ENCODE measurements around the gene BLTP3A. TPM values are rescaled to one million over a fixed set of nuclear protein-coding genes. Genes with fewer than 3 reads are reported as not detected.

Gene BLTP3A
- total RNA-seq, 2 donors from 2014 or later = 10.1 to 12.9 TPM

GRCh38 chr6:34834789-34835518 is 43.1 kb downstream of the BLTP3A start:
- Histone ChIP-seq H3K4me3 (no peak overlapping the region), H3K4me1 (no peaks in the 10 kb centered on the region), H3K9me3 (no peaks in the 10 kb centered on the region), H3K36me3 (replicated peaks in 1 of 2; ENCODE audit: insufficient read depth in 1 of 2, low read depth in 2 of 2) (peaks cover 0 to 14% of the 10 kb centered on the region in 2 donors), H3K27ac (no peak overlapping the region), H3K27me3 (no peaks in the 10 kb centered on the region)
- intact Hi-C loops (cut with DNase I) = no loop called here
- no peak for DNase-seq
- 82 to 94% methylated on average over 4 of the region's 4 CpGs for WGBS, 2 donors
- ATAC-seq = no peak
- TF ChIP-seq CTCF (IDR thresholded peaks at IDR 0.05) = no peak
- no peak for TF ChIP-seq POLR2A (IDR thresholded peaks at IDR 0.05)

DNA sequence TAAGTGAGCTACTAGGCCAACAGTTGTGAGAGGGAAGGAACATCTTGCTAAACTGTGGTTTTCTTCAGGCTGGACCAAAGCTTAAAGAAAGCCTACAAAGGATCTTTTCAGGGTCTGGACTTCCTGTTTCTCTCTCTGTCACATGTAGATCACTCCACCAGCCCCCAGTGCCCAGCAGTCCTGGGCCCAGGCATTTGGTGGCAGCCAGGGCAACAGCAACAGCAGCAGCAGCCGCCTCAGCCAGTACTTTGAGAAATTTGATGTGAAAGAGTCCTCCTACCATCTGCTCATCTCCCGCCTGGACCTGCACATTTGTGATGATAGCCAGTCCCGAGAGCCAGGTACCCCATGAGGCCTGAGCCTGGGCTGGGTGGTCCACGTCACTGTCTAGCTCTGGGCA is 44.1 kb downstream of the BLTP3A start:
- DNase-seq (peak in 1 of 4 donors; percentile 9), ATAC-seq (no peak)
- Histone ChIP-seq H3K4me3 (no peak overlapping the region), H3K27me3 (no peaks in the 10 kb centered on the region), H3K27ac (no peak overlapping the region), H3K36me3 (replicated peaks in 1 of 2; ENCODE audit: insufficient read depth in 1 of 2, low read depth in 2 of 2) (peaks cover 0 to 14% of the 10 kb centered on the region in 2 donors), H3K9me3 (no peaks in the 10 kb centered on the region), H3K4me1 (no peaks in the 10 kb centered on the region)
- intact Hi-C loops (cut with DNase I) = no loop called here
- WGBS, 2 donors = 98% methylated on average over 4 of the region's 4 CpGs; no CpG with 5 or more reads in 1 of the 2 donors
- no peak for TF ChIP-seq POLR2A (IDR thresholded peaks at IDR 0.05)
- no peak for TF ChIP-seq CTCF (IDR thresholded peaks at IDR 0.05)

DNA sequence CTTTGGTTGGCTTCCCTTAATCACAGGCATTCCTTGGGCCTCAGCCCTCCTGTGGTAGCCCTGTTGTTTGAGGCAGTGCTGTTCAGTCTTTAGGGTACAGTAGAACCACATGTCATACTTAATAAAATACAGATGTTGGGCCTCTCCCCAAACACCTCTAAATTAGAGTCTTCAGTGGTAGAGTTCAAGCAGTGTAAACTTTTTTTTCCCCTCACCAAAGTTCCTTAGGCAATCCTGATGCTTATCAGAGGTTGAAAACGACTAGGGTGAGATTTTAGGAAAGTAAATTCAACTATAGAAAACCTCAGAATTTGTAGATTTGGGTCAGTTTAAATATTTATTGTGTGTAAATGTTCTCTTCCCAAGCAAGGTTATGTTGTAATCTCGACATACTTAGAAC is 44.6 kb downstream of the BLTP3A start:
- Histone ChIP-seq H3K36me3 (replicated peaks in 1 of 2; ENCODE audit: insufficient read depth in 1 of 2, low read depth in 2 of 2) (peaks cover 0 to 14% of the 10 kb centered on the region in 2 donors), H3K27ac (no peak overlapping the region)
- 65 to 74% methylated on average over 2 of the region's 2 CpGs for WGBS, 2 donors

DNA sequence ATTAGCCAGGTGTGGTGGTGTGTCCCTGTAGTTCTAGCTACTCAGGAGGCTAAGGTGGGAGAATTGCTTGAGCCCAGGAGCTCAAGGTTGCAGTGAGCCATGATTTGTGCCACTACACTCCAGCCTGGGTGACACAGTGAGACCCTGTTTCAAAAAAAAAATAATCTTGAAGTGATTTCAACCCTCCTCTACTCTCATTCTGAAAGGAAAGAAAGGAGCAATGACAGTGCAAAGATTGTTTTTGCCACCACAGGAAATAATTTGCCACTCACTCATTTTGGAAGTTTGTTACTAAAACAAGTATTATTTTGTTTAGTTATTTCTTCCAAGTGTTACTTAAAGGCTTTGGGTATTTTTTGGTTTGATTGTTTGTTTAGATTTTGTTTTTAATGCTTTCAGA is 45.6 kb downstream of the BLTP3A start:
- no peaks in the 10 kb centered on the region for H3K4me1 ChIP-seq
- TF ChIP-seq POLR2A (IDR thresholded peaks at IDR 0.05) (no peak), CTCF (IDR thresholded peaks at IDR 0.05) (no peak)
- H3K27me3 ChIP-seq = no peaks in the 10 kb centered on the region
- ATAC-seq (no peak), DNase-seq (no peak)
- no peak overlapping the region for H3K27ac ChIP-seq
- H3K36me3 ChIP-seq (replicated peaks in 1 of 2; ENCODE audit: insufficient read depth in 1 of 2, low read depth in 2 of 2) = peaks cover 0 to 14% of the 10 kb centered on the region in 2 donors
- intact Hi-C loops (cut with DNase I) = no loop called here
- H3K9me3 ChIP-seq = no peaks in the 10 kb centered on the region
- H3K4me3 ChIP-seq = no peak overlapping the region

More for the DNA sequence above, 44.6 kb downstream of the BLTP3A start:
- Histone ChIP-seq H3K4me1 (no peaks in the 10 kb centered on the region), H3K4me3 (no peak overlapping the region), H3K27me3 (no peaks in the 10 kb centered on the region), H3K9me3 (no peaks in the 10 kb centered on the region)
- ATAC-seq (no peak), DNase-seq (no peak)
- intact Hi-C loops (cut with DNase I) = no loop called here
- TF ChIP-seq CTCF (IDR thresholded peaks at IDR 0.05) = no peak
- TF ChIP-seq POLR2A (IDR thresholded peaks at IDR 0.05) = no peak

All from body of pancreas (tissue), 4 donors.